GM23338 (cell line): ENCODE results near the gene SPCS2. TPM values are rescaled to one million over a fixed set of nuclear protein-coding genes. Genes with fewer than 3 reads are reported as not detected.

Experiments
- ATAC-seq: fragments of 200-7000 bp; cut with Tn5 transposase; 3 replicates; pipeline ENCODE4 v1.9.1; 2020
- DNase-seq: peaks from one replicate; pipeline ENCODE4 v3.0.0-alpha.2; 2015; ENCODE audit warnings: low spot score
- H2AFZ ChIP-seq: fragments of 200-600 bp; sonication (generic); 2 replicates; pipeline ENCODE4 v1.8.0; 2016; ENCODE audit warnings: antibody characterized with exemption, mild to moderate bottlenecking, moderate library complexity
- H3F3A ChIP-seq: fragments of 200-600 bp; sonication (generic); replicated peaks from 2 replicates; pipeline ENCODE4 v1.8.0; 2017; ENCODE audit warnings: antibody characterized with exemption, mixed run types, low read depth
- H3K27ac ChIP-seq: fragments of 200-600 bp; sonication (generic); 2 replicates; pipeline ENCODE4 v1.6.1; 2016; ENCODE audit warnings: low read depth
- H3K27me3 ChIP-seq: fragments of 200-600 bp; sonication (generic); 2 replicates; pipeline ENCODE4 v1.8.0; 2016; ENCODE audit warnings: mild to moderate bottlenecking, mixed run types, moderate library complexity; ENCODE audit not compliant: insufficient read depth
- H3K36me3 ChIP-seq: fragments of 200-600 bp; sonication (generic); 2 replicates; pipeline ENCODE4 v1.8.0; 2016; ENCODE audit warnings: mild to moderate bottlenecking; ENCODE audit not compliant: insufficient read depth
- H3K4me1 ChIP-seq: fragments of 200-600 bp; sonication (generic); 2 replicates; pipeline ENCODE4 v1.8.0; 2016; ENCODE audit warnings: mild to moderate bottlenecking, moderate library complexity; ENCODE audit not compliant: insufficient read depth
- H3K4me2 ChIP-seq: fragments of 200-600 bp; sonication (generic); 2 replicates; pipeline ENCODE4 v1.7.1; 2017; ENCODE audit warnings: mixed run types
- H3K4me3 ChIP-seq: fragments of 200-600 bp; sonication (generic); 2 replicates; pipeline ENCODE4 v1.6.1; 2016; ENCODE audit warnings: mixed run types
- H3K79me2 ChIP-seq: fragments of 200-600 bp; sonication (generic); replicated peaks from 2 replicates; pipeline ENCODE4 v1.8.0; 2017; ENCODE audit warnings: mild to moderate bottlenecking; ENCODE audit not compliant: insufficient read depth
- H3K9me2 ChIP-seq: fragments of 200-600 bp; sonication (generic); 2 replicates; pipeline ENCODE4 v1.8.0; 2017; ENCODE audit not compliant: insufficient read depth
- H4K20me1 ChIP-seq: fragments of 200-600 bp; sonication (generic); replicated peaks from 2 replicates; pipeline ENCODE4 v1.8.0; 2017; ENCODE audit warnings: mild to moderate bottlenecking; ENCODE audit not compliant: insufficient read depth
- H3K27ac Mint-ChIP-seq: 2 replicates; pipeline ENCODE4 v1.8.0; 2020; ENCODE audit warnings: inconsistent platforms, mild to moderate bottlenecking, moderate library complexity, mixed read lengths
- H3K27me3 Mint-ChIP-seq: 3 replicates; pipeline ENCODE4 v1.8.0; 2022; ENCODE audit warnings: low read depth, mild to moderate bottlenecking, moderate library complexity, mixed read lengths, inconsistent platforms; ENCODE audit not compliant: insufficient read depth, poor library complexity
- H3K36me3 Mint-ChIP-seq: 3 replicates; pipeline ENCODE4 v1.8.0; 2021; ENCODE audit warnings: low read depth, mild to moderate bottlenecking, inconsistent platforms, moderate library complexity, mixed read lengths
- H3K4me1 Mint-ChIP-seq: 3 replicates; pipeline ENCODE4 v1.8.0; 2020; ENCODE audit warnings: mild to moderate bottlenecking, inconsistent platforms, mixed read lengths
- H3K4me3 Mint-ChIP-seq: 3 replicates; pipeline ENCODE4 v1.8.0; 2021; ENCODE audit warnings: moderate library complexity, mild to moderate bottlenecking, inconsistent platforms, mixed read lengths
- H3K9me3 Mint-ChIP-seq: 3 replicates; pipeline ENCODE4 v1.8.0; 2020; ENCODE audit warnings: moderate library complexity, mild to moderate bottlenecking, inconsistent platforms, mixed read lengths
- CREB1 ChIP-seq: fragments of 250-450 bp; sonication (Bioruptor Pico); IDR thresholded peaks from 2 replicates; pipeline ENCODE4 v1.5.0; 2020; ENCODE audit warnings: low read depth, mild to moderate bottlenecking, moderate library complexity
- CTCF ChIP-seq, 2 experiments: fragments of 200-600 bp in 1 of 2; sonication (generic) in 1 of 2; conservative IDR thresholded peaks; 2 replicates each; pipeline versions ENCODE4 v1.5.1 to v1.6.1; 2016 to 2017; ENCODE audit warnings: antibody characterized with exemption in 2 of 2, low read depth in 2 of 2, mild to moderate bottlenecking in 2 of 2, moderate library complexity in 1 of 2
- EZH2 ChIP-seq: fragments of 200-600 bp; sonication (generic); IDR thresholded peaks from one replicate; pipeline ENCODE4 v1.8.0; 2017; ENCODE audit warnings: antibody characterized with exemption, mild to moderate bottlenecking, low read depth; ENCODE audit not compliant: unreplicated experiment
- EZH2phosphoT487 ChIP-seq: fragments of 200-600 bp; sonication (generic); IDR thresholded peaks from one replicate; pipeline ENCODE4 v1.8.1; 2018; ENCODE audit warnings: antibody characterized with exemption; ENCODE audit not compliant: unreplicated experiment
- JUNB ChIP-seq: IDR thresholded peaks from one replicate; pipeline ENCODE4 v1.6.1; 2016; ENCODE audit warnings: antibody characterized with exemption; ENCODE audit not compliant: unreplicated experiment
- STAT1 ChIP-seq: IDR thresholded peaks from one replicate; pipeline ENCODE4 v1.6.1; 2016; ENCODE audit warnings: antibody characterized with exemption; ENCODE audit not compliant: unreplicated experiment
- ZNF114 ChIP-seq: fragments of 250-450 bp; sonication (Bioruptor Pico); IDR thresholded peaks from 2 replicates; pipeline ENCODE4 v1.5.0; 2020; ENCODE audit warnings: mild to moderate bottlenecking, moderate library complexity
- polyA plus RNA-seq: library from polyadenylated mRNA; unstranded; fragments of >200 nt; fragmentation: Nextera tagmentation; extraction: Ambion mirVana; gene quantifications from 2 replicates; pipeline ENCODE4 v1.2.1, GENCODE V29; 2016
- total RNA-seq: library from RNA; depleted of rRNA; stranded (reverse); fragments of >200 nt; shearing (Covaris generic); gene quantifications from 2 replicates; pipeline ENCODE4 v1.2.3, GENCODE V29; 2014
- TF ChIP-seq, protein P1 (sequence below): fragments of 250-450 bp; sonication (Bioruptor Pico); IDR thresholded peaks from 2 replicates; pipeline ENCODE4 v1.5.0; 2020; ENCODE audit warnings: mild to moderate bottlenecking, moderate library complexity

The SPCS2 gene
- total and polyA plus RNA-seq, 2 experiments from 2014 or later, result 115 to 334 TPM

DNA sequence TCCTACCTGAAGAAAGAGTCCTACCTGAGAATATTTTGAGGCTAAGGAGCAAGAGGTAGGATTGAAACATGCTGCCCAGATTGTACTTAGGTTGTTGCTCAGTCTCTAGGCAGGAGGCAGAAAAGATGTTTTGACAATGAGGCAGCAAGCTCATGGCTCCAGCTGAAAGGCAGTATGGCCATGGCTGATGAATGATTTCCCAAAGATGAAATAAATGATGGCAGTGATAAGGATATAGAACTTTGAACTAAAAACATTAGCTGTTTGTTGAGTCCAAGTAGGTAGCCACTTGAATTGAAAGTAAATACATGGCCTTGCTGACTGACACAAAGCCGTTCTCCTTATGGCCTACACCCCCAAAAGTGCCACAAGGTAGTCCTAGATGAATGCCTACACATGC is 32.8 kb downstream of the SPCS2 start (continued):
- TF ChIP-seq, protein P1, sequence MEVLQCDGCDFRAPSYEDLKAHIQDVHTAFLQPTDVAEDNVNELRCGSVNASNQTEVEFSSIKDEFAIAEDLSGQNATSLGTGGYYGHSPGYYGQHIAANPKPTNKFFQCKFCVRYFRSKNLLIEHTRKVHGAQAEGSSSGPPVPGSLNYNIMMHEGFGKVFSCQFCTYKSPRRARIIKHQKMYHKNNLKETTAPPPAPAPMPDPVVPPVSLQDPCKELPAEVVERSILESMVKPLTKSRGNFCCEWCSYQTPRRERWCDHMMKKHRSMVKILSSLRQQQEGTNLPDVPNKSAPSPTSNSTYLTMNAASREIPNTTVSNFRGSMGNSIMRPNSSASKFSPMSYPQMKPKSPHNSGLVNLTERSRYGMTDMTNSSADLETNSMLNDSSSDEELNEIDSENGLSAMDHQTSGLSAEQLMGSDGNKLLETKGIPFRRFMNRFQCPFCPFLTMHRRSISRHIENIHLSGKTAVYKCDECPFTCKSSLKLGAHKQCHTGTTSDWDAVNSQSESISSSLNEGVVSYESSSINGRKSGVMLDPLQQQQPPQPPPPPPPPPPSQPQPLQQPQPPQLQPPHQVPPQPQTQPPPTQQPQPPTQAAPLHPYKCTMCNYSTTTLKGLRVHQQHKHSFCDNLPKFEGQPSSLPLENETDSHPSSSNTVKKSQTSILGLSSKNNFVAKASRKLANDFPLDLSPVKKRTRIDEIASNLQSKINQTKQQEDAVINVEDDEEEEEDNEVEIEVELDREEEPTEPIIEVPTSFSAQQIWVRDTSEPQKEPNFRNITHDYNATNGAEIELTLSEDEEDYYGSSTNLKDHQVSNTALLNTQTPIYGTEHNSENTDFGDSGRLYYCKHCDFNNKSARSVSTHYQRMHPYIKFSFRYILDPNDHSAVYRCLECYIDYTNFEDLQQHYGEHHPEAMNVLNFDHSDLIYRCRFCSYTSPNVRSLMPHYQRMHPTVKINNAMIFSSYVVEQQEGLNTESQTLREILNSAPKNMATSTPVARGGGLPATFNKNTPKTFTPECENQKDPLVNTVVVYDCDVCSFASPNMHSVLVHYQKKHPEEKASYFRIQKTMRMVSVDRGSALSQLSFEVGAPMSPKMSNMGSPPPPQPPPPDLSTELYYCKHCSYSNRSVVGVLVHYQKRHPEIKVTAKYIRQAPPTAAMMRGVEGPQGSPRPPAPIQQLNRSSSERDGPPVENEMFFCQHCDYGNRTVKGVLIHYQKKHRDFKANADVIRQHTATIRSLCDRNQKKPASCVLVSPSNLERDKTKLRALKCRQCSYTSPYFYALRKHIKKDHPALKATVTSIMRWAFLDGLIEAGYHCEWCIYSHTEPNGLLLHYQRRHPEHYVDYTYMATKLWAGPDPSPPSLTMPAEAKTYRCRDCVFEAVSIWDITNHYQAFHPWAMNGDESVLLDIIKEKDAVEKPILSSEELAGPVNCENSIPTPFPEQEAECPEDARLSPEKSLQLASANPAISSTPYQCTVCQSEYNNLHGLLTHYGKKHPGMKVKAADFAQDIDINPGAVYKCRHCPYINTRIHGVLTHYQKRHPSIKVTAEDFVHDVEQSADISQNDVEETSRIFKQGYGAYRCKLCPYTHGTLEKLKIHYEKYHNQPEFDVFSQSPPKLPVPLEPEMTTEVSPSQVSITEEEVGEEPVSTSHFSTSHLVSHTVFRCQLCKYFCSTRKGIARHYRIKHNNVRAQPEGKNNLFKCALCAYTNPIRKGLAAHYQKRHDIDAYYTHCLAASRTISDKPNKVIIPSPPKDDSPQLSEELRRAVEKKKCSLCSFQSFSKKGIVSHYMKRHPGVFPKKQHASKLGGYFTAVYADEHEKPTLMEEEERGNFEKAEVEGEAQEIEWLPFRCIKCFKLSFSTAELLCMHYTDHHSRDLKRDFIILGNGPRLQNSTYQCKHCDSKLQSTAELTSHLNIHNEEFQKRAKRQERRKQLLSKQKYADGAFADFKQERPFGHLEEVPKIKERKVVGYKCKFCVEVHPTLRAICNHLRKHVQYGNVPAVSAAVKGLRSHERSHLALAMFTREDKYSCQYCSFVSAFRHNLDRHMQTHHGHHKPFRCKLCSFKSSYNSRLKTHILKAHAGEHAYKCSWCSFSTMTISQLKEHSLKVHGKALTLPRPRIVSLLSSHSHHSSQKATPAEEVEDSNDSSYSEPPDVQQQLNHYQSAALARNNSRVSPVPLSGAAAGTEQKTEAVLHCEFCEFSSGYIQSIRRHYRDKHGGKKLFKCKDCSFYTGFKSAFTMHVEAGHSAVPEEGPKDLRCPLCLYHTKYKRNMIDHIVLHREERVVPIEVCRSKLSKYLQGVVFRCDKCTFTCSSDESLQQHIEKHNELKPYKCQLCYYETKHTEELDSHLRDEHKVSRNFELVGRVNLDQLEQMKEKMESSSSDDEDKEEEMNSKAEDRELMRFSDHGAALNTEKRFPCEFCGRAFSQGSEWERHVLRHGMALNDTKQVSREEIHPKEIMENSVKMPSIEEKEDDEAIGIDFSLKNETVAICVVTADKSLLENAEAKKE (CRISPR knock-in tag), result no peak
- TF ChIP-seq EZH2phosphoT487 (no peak), EZH2 (no peak), CTCF (conservative IDR thresholded peaks at IDR 0.05; ENCODE audit: low read depth in 2 of 2) (no peak), STAT1 (no peak)

GRCh38 chr11:74984070-74984469 is 35.0 kb downstream of the SPCS2 start:
- DNase-seq, result no peak
- Mint-ChIP-seq H3K27me3 (peaks cover 2% of the 10 kb centered on the region), H3K4me3 (no peak overlapping the region), H3K36me3 (0 out of 3 replicates have a peak, but pooled peaks cover 4% of the 10 kb centered on the region), H3K4me1 (no peaks in the 10 kb centered on the region), H3K9me3 (no peaks in the 10 kb centered on the region), H3K27ac (no peak overlapping the region)
- Histone ChIP-seq H3K4me1 (no peaks in the 10 kb centered on the region), H3K4me2 (no peak overlapping the region), H3K27ac (no peak overlapping the region), H4K20me1 (peaks cover 6% of the 10 kb centered on the region), H3K36me3 (no peaks in the 10 kb centered on the region), H3K9me2 (no peaks in the 10 kb centered on the region), H3F3A (0 out of 2 replicates have a peak, but pooled peaks cover 4% of the 10 kb centered on the region), H3K79me2 (no peaks in the 10 kb centered on the region), H2AFZ (no peak overlapping the region), H3K4me3 (no peak overlapping the region), H3K27me3 (no peaks in the 10 kb centered on the region)
- no peak for ATAC-seq
- TF ChIP-seq CREB1 (no peak), ZNF114 (no peak), JUNB (no peak), EZH2 (no peak), EZH2phosphoT487 (no peak)
- TF ChIP-seq, protein P1 (CRISPR knock-in tag), result no peak
